Kidney (tissue), 14 donors: ENCODE measurements around the gene BRPF3. TPM values are rescaled to one million over a fixed set of nuclear protein-coding genes. Genes with fewer than 3 reads are reported as not detected.

ENCODE experiments used
- DNase-seq, 5 donors: peaks; one replicate each; pipeline ENCODE4 v3.0.0-alpha.2; 2013 to 2020
- FAIRE-seq: peaks from 2 replicates; lab custom pipeline; 2012; peaks lifted over from hg19 to GRCh38; lab: Jason Lieb, UNC
- H3K27ac ChIP-seq, 2 donors: one replicate each; pipeline ENCODE4 v1.7.0; 2013; ENCODE audit warnings: low read depth in 2 of 2, low read length in 2 of 2, inconsistent platforms in 1 of 2
- H3K27me3 ChIP-seq: one replicate; pipeline ENCODE4 v1.7.1; 2013; ENCODE audit warnings: low read length, inconsistent platforms; ENCODE audit not compliant: control insufficient read depth, insufficient read depth
- H3K36me3 ChIP-seq, 3 donors: one replicate each; pipeline versions ENCODE4 v1.7.0 to v1.7.1; 2013; ENCODE audit warnings: low read length in 3 of 3, control low read depth in 1 of 3, inconsistent platforms in 1 of 3; ENCODE audit not compliant: insufficient read depth in 3 of 3, control insufficient read depth in 2 of 3
- H3K4me1 ChIP-seq, 3 donors: one replicate each; pipeline versions ENCODE4 v1.7.0 to v1.7.1; 2013; ENCODE audit warnings: low read length in 3 of 3, inconsistent platforms in 1 of 3, low read depth in 1 of 3; ENCODE audit not compliant: control insufficient read depth in 2 of 3, insufficient read depth in 2 of 3
- H3K4me3 ChIP-seq, 3 donors: one replicate each; pipeline versions ENCODE4 v1.7.0 to v1.8.1; 2013; ENCODE audit warnings: low read length in 3 of 3, control low read depth in 1 of 3, inconsistent platforms in 1 of 3
- H3K9ac ChIP-seq, 3 donors: one replicate each; pipeline versions ENCODE4 v1.7.0 to v1.7.1; 2013; ENCODE audit warnings: low read length in 3 of 3, control low read depth in 1 of 3, inconsistent platforms in 1 of 3
- H3K9me3 ChIP-seq, 3 donors: one replicate each; pipeline versions ENCODE4 v1.7.0 to v1.7.1; 2013; ENCODE audit warnings: low read length in 3 of 3, control low read depth in 1 of 3, inconsistent platforms in 1 of 3; ENCODE audit not compliant: control insufficient read depth in 2 of 3, insufficient read depth in 1 of 3
- intact Hi-C: fragments of 100-400 bp; cut with DNase I; formaldehyde crosslinking; loops from one replicate; pipeline ENCODE4 v1.11.1; 2022
- polyA plus RNA-seq: library from polyadenylated mRNA; stranded (reverse); fragments of 350-450 nt; fragmentation: Illumina TruSeq; extraction: RNeasy Lipid Tissue Mini Kit (QIAGEN cat#74804); gene quantifications from one replicate; pipeline ENCODE4 v1.2.3, GENCODE V29; 2014; ENCODE audit warnings: low read depth, low replicate concordance; ENCODE audit not compliant: insufficient read depth
- total RNA-seq: library from RNA; stranded (reverse); fragmentation: NEBNext Ultra II Directional; extraction: Animal tissue kit (Norgen Biotek cat#: 25700); gene quantifications from one replicate; pipeline ENCODE4 v1.2.1, GENCODE V29; 2021
- TF ChIP-seq, protein P1 (sequence below): IDR thresholded peaks from 3 replicates; pipeline ENCODE4 v1.5.1; 2012; ENCODE audit warnings: mild to moderate bottlenecking, moderate library complexity, borderline replicate concordance; ENCODE audit not compliant: insufficient read depth; ENCODE audit errors: extremely low read depth
- donor health status: control.
- donor health status: control.
- donor health status: control.
- donor health status: control.
- donor health status: control.
- donor health status: DM: yes; HTN: yes; CAD: no.
- donor health status: Normal renal cell carcinoma (clear cell type).

BRPF3 gene
- total and polyA plus RNA-seq, 2 donors from 2014 or later, result 10.2 to 29.5 TPM

DNA sequence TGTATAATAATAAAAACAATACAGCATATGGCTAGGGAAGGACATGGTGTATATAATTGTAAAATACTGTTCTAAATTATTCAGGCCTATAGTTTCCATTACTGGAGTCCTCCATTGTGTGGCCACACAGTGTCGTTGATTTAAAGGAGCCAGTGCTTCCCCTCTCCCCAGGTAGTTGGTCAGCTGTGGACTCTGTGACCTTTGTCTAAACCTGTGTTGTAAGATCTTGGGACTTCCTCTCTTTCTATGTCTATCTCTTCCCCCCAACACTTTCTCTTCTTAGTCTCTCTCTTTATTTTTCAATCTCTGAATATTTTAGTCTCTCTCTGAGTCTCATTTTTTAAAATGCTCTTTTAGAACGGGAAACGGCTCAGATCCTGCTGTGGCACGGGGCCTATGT lies 35.6 kb downstream of the BRPF3 start:
- peaks cover 0 to 7% (median 6%) of the 10 kb centered on the region in 3 donors for H3K4me1 ChIP-seq
- H3K27ac ChIP-seq, result no peak overlapping the region
- TF ChIP-seq, protein P1, sequence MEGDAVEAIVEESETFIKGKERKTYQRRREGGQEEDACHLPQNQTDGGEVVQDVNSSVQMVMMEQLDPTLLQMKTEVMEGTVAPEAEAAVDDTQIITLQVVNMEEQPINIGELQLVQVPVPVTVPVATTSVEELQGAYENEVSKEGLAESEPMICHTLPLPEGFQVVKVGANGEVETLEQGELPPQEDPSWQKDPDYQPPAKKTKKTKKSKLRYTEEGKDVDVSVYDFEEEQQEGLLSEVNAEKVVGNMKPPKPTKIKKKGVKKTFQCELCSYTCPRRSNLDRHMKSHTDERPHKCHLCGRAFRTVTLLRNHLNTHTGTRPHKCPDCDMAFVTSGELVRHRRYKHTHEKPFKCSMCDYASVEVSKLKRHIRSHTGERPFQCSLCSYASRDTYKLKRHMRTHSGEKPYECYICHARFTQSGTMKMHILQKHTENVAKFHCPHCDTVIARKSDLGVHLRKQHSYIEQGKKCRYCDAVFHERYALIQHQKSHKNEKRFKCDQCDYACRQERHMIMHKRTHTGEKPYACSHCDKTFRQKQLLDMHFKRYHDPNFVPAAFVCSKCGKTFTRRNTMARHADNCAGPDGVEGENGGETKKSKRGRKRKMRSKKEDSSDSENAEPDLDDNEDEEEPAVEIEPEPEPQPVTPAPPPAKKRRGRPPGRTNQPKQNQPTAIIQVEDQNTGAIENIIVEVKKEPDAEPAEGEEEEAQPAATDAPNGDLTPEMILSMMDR, result no peak
- DNase-seq (no peak), FAIRE-seq (no peak)
- intact Hi-C loops, result no loop called here
- no peak overlapping the region for H3K9ac ChIP-seq
- no peaks in the 10 kb centered on the region for H3K9me3 ChIP-seq
- no peak overlapping the region for H3K4me3 ChIP-seq
- peaks cover 0 to 37% (median 19%) of the 10 kb centered on the region in 3 donors for H3K36me3 ChIP-seq
- no peaks in the 10 kb centered on the region for H3K27me3 ChIP-seq

DNA sequence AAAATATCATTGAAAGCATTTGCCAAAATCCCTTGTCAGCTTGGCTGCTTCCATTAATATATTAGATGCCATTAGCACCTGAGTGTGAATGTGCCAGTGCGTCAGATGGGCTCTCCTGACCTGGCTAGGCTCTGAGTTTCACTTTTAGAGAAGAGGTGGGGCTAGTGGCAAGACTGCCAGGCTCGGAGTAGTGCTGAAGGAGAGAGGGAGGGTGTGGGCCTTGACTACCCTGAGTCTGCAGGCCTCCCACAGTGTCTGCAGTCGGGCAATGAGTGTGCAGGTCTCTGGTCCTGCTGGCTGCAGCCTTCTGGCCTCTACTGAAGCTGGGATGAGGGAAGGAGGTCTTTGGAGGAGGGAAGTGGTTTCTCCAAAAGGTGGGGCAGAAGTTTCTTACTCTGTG lies 38.8 kb downstream of the BRPF3 start:
- Histone ChIP-seq H3K4me3 (no peak overlapping the region), H3K9me3 (no peaks in the 10 kb centered on the region), H3K27ac (no peak overlapping the region), H3K9ac (no peak overlapping the region), H3K27me3 (no peaks in the 10 kb centered on the region), H3K36me3 (peaks cover 0 to 15% (median 12%) of the 10 kb centered on the region in 3 donors), H3K4me1 (peaks cover 0 to 6% (median 4%) of the 10 kb centered on the region in 3 donors)
- intact Hi-C loops, result no loop called here
- TF ChIP-seq, protein P1, result no peak
- DNase-seq (no peak), FAIRE-seq (no peak)

GRCh38 chr6:36235862-36236261 lies 39.3 kb downstream of the BRPF3 start:
- intact Hi-C loops, result no loop called here
- H3K4me1 ChIP-seq, result peaks cover 0 to 6% (median 4%) of the 10 kb centered on the region in 3 donors
- H3K27me3 ChIP-seq, result no peaks in the 10 kb centered on the region
- TF ChIP-seq, protein P1, result no peak
- no peak overlapping the region for H3K27ac ChIP-seq
- H3K36me3 ChIP-seq, result peaks cover 0 to 9% (median 8%) of the 10 kb centered on the region in 3 donors
- H3K9ac ChIP-seq, result no peak overlapping the region
- no peak for FAIRE-seq
- DNase-seq, result no peak
- H3K4me3 ChIP-seq, result no peak overlapping the region
- H3K9me3 ChIP-seq, result no peaks in the 10 kb centered on the region

DNA sequence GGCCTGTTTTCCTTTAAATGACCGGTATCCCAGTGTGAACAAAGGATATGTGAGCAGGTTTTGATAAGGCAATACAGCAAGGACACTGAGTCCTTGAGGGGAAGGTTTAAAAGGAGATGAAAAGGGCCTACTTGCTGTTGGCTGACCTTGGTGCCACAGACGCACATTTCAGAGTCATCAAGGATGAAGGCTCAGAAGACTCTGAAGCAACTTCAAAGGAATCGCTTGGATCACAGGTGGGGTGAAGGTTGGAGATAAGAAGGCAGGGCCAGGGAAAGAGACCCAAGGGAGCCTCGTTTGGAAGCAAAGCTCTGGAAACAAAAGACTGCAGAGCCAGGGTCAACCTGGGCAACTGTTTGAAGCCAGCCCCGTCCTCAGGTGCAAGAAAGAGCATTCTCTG lies 43.2 kb downstream of the BRPF3 start:
- Histone ChIP-seq H3K36me3 (no peaks in the 10 kb centered on the region), H3K27ac (no peak overlapping the region), H3K4me3 (no peak overlapping the region), H3K4me1 (peaks cover 0 to 14% (median 9%) of the 10 kb centered on the region in 3 donors), H3K9me3 (no peaks in the 10 kb centered on the region), H3K27me3 (no peaks in the 10 kb centered on the region), H3K9ac (no peak overlapping the region)
- TF ChIP-seq, protein P1, result no peak
- intact Hi-C loops, result no loop called here
- no peak for FAIRE-seq
- no peak for DNase-seq
